Suprapubic skin (tissue), 4 donors: ENCODE data around the gene EPHA8. TPM values are rescaled to one million over a fixed set of nuclear protein-coding genes. Genes with fewer than 3 reads are reported as not detected.

Source experiments
- DNase-seq, 2 donors: peaks; one replicate each; pipeline ENCODE4 v3.0.0-alpha.2; 2019; ENCODE audit warnings: low spot score in 2 of 2
- H3K27ac ChIP-seq: fragments of 200-600 bp; sonication (generic); one replicate; pipeline ENCODE4 v1.5.1; 2019
- H3K27me3 ChIP-seq: fragments of 200-600 bp; sonication (generic); one replicate; pipeline ENCODE4 v1.5.1; 2019
- H3K36me3 ChIP-seq: fragments of 200-600 bp; sonication (generic); one replicate; pipeline ENCODE4 v1.5.1; 2019
- H3K4me1 ChIP-seq: fragments of 200-600 bp; sonication (generic); one replicate; pipeline ENCODE4 v1.5.1; 2019
- H3K4me3 ChIP-seq: fragments of 200-600 bp; sonication (generic); one replicate; pipeline ENCODE4 v1.5.1; 2019; ENCODE audit warnings: mild to moderate bottlenecking
- H3K9me3 ChIP-seq: fragments of 200-600 bp; sonication (generic); one replicate; pipeline ENCODE4 v1.5.1; 2019
- EP300 ChIP-seq: sonication (generic); formaldehyde crosslinking; IDR thresholded peaks from one replicate; pipeline ENCODE4 v1.6.1; 2017; ENCODE audit warnings: antibody characterized with exemption
- POLR2A ChIP-seq, 2 donors: fragments of 450-650 bp; IDR thresholded peaks; one replicate each; pipeline ENCODE4 v1.6.1; 2017; ENCODE audit warnings: antibody characterized with exemption in 2 of 2, mild to moderate bottlenecking in 2 of 2, moderate library complexity in 2 of 2
- POLR2AphosphoS5 ChIP-seq, 3 donors: sonication (generic); formaldehyde crosslinking; IDR thresholded peaks; one replicate each; pipeline ENCODE4 v1.6.1; 2017; ENCODE audit warnings: antibody characterized with exemption in 3 of 3
- WGBS: methylation state at CpG from one replicate; pipeline ENCODE4 v1.1.5; 2018; 5-methylcytosine and 5-hydroxymethylcytosine counted together
- total RNA-seq, 4 donors: library from RNA; depleted of rRNA; stranded (reverse); fragments of >200 nt; gene quantifications; one replicate each; pipeline ENCODE4 v1.1.0, GENCODE V29; 2016
- TF ChIP-seq, protein P1 (sequence below), 2 donors: fragments of 200-600 bp in 1 of 2; fragments of 450-650 bp in 1 of 2; sonication (generic) in 1 of 2; IDR thresholded peaks; one replicate each; pipeline ENCODE4 v1.5.1; 2016 to 2019; ENCODE audit warnings: antibody characterized with exemption in 2 of 2, mild to moderate bottlenecking in 1 of 2, moderate library complexity in 1 of 2

EPHA8 gene
- total RNA-seq, 4 donors from 2014 or later: 0.34 to 0.64 TPM; not detected in 2

DNA sequence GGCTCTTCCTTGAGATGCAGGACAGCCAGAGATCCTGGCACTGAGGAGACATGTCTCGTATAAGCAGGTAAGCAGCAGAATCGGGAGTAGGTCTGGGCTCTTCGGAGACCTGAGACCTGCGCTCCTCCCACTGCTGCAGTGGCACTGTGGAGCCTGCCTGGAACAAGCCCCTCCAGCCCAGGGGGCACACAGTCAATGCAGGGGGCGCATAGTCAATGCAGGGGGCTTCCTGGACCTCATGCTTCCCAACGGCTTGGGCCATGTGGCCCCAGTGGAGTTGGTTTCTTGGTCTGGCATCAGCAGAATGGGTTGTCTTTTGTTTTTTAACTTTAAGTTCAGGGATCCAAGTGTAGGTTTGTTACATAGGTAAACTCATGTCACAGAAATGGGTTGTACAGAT is 27.9 kb upstream of the EPHA8 start:
- H3K27me3 ChIP-seq: no peaks in the 10 kb centered on the region
- H3K27ac ChIP-seq: no peak overlapping the region
- DNase-seq: no peak
- no peaks in the 10 kb centered on the region for H3K9me3 ChIP-seq
- no peak overlapping the region for H3K4me3 ChIP-seq
- 78% methylated on average over 4 of the region's 6 CpGs for WGBS
- H3K36me3 ChIP-seq: no peaks in the 10 kb centered on the region
- H3K4me1 ChIP-seq: peaks cover 3% of the 10 kb centered on the region
- TF ChIP-seq POLR2AphosphoS5 (IDR thresholded peaks at IDR 0.05) (no peak), EP300 (no peak), POLR2A (IDR thresholded peaks at IDR 0.05) (no peak)
- TF ChIP-seq, protein P1, sequence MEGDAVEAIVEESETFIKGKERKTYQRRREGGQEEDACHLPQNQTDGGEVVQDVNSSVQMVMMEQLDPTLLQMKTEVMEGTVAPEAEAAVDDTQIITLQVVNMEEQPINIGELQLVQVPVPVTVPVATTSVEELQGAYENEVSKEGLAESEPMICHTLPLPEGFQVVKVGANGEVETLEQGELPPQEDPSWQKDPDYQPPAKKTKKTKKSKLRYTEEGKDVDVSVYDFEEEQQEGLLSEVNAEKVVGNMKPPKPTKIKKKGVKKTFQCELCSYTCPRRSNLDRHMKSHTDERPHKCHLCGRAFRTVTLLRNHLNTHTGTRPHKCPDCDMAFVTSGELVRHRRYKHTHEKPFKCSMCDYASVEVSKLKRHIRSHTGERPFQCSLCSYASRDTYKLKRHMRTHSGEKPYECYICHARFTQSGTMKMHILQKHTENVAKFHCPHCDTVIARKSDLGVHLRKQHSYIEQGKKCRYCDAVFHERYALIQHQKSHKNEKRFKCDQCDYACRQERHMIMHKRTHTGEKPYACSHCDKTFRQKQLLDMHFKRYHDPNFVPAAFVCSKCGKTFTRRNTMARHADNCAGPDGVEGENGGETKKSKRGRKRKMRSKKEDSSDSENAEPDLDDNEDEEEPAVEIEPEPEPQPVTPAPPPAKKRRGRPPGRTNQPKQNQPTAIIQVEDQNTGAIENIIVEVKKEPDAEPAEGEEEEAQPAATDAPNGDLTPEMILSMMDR (IDR thresholded peaks at IDR 0.05): no peak

DNA sequence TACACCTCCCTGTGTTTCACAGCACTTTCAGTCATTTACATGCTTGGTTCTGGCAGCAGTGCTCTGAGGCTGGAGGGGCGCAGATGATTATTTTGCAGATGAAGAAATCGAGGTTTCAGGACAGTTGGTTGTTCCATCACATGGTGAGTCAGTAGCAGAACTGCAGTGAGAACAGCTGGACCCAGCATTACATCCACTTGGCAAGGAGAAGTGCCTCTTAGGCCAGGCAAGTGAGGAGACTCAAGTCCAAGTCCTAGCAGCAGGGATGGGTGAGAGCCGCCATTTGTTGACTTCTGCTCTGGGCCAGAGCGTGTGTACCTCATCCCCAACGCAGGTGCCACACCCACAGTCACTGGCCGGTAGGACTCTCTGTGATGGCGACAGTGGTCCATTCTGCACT is 26.8 kb upstream of the EPHA8 start:
- no peaks in the 10 kb centered on the region for H3K9me3 ChIP-seq
- H3K27me3 ChIP-seq: no peaks in the 10 kb centered on the region
- no peak overlapping the region for H3K27ac ChIP-seq
- H3K4me3 ChIP-seq: no peak overlapping the region
- 91% methylated on average over 7 of the region's 7 CpGs for WGBS
- DNase-seq: no peak
- no peaks in the 10 kb centered on the region for H3K36me3 ChIP-seq
- no peaks in the 10 kb centered on the region for H3K4me1 ChIP-seq
- TF ChIP-seq POLR2AphosphoS5 (IDR thresholded peaks at IDR 0.05) (no peak), EP300 (no peak)
- TF ChIP-seq, protein P1 (IDR thresholded peaks at IDR 0.05): no peak

DNA sequence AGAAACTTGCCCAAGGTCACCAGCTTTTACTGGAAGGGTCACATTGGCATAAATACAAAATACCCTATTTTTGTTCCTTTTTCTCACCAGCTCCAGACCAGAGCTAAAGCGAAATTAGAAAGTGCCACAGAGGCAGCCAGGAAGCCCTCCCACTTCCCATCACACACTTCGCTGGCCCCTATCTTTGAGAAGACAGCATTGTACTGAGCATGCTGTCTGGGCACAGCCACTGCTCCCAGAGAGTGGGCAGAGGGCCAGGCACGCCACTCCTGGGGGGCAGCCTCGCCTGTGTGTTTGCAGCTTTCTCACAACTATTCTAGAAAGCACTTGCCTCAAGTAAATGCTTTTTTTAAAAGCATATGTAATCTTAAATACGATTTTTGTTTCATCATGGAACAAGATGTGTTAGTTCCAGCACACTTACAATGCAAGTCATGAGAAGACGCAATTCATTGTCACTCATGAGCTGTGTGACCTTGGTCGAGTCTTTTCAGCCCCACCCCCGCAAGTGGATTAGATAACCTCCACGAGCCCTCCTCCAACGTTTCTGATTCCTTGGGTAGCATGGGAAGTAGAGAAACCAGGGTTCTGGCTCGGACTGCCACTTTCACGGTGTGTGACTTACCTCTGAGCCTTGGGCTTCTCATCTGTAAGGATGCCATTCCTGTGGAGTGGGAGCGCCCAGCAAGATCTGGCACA is 25.7 kb upstream of the EPHA8 start:
- Histone ChIP-seq H3K4me3 (no peak overlapping the region), H3K27me3 (no peaks in the 10 kb centered on the region), H3K9me3 (no peaks in the 10 kb centered on the region), H3K4me1 (no peaks in the 10 kb centered on the region), H3K27ac (no peak overlapping the region), H3K36me3 (no peaks in the 10 kb centered on the region)
- 81% methylated on average over 13 of the region's 13 CpGs for WGBS
- TF ChIP-seq, protein P1 (IDR thresholded peaks at IDR 0.05): no peak
- TF ChIP-seq POLR2AphosphoS5 (IDR thresholded peaks at IDR 0.05) (no peak), EP300 (no peak), POLR2A (IDR thresholded peaks at IDR 0.05) (no peak)
- no peak for DNase-seq

DNA sequence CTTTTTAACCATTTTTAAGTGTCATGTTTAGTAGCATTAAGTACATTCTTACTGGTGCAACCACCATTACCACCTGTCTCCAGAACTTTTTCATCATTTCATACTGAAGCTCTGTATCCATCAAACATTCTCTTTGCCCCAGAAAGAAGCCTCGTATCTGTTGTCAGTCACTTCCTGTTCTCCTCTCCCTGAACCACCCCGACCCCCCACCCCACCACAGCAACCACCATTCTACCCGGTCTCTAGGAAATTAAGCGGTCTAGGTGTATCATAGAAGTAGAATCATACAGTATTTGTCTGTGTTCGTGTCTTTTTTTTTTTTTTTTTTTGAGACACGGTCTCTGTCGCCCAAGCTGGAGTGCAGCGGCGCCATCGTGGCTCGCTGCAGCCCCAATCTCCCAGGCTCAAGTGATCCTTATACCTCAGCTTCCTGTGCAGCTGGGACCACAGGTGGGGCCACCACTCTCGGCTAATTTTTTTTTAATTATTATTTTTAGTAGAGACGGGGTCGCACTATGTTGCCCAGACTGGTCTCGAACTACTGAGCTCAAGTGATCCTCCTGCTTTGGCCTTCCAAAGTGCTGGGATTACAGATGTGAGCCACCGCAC is 23.7 kb upstream of the EPHA8 start:
- TF ChIP-seq POLR2A (IDR thresholded peaks at IDR 0.05): no peak

DNA sequence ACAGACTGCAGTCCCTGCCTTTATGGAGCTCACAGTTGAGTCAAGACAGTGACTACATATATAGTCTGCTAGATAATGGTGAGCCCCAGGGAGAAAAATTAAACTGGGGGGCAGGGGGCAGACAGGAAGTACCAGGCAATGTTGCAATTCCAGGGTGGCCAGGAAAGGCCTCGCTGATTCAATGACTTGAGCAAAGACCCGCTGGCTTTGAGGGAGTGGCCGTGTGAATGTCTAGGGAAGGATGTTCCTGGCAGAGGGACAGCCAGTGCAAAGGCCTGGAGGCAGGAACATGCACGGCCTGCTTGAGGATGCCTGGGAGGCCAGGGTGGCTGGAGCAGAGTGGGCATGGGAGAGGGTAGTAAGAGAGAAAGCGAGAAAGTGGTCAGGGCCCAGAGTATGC is 23.0 kb upstream of the EPHA8 start:
- no peak overlapping the region for H3K4me3 ChIP-seq
- H3K4me1 ChIP-seq: no peaks in the 10 kb centered on the region
- TF ChIP-seq POLR2AphosphoS5 (IDR thresholded peaks at IDR 0.05): no peak
- no peak for TF ChIP-seq EP300
- TF ChIP-seq POLR2A (IDR thresholded peaks at IDR 0.05): no peak
- TF ChIP-seq, protein P1 (IDR thresholded peaks at IDR 0.05): no peak
- H3K27ac ChIP-seq: no peak overlapping the region
- no peaks in the 10 kb centered on the region for H3K36me3 ChIP-seq
- WGBS: 51% methylated on average over 5 of the region's 5 CpGs
- DNase-seq: no peak
- H3K9me3 ChIP-seq: no peaks in the 10 kb centered on the region
- H3K27me3 ChIP-seq: peaks cover 15% of the 10 kb centered on the region

More for the DNA sequence above, 23.7 kb upstream of the EPHA8 start:
- no peaks in the 10 kb centered on the region for H3K36me3 ChIP-seq
- DNase-seq: no peak
- H3K27me3 ChIP-seq: peaks cover 8% of the 10 kb centered on the region
- WGBS: 83% methylated on average over 16 of the region's 16 CpGs
- H3K4me3 ChIP-seq: no peak overlapping the region
- no peaks in the 10 kb centered on the region for H3K4me1 ChIP-seq
- no peaks in the 10 kb centered on the region for H3K9me3 ChIP-seq
- H3K27ac ChIP-seq: no peak overlapping the region
